Stimulated activated CD8-positive, alpha-beta memory T cell treated with anti-CD3 and anti-CD28 coated beads, Interleukin-2, amount 100 ng/mL, for 1 hour (primary cell): ENCODE measurements around the gene FYN.

Experiments
- DNase-seq, 2 donors: peaks; one replicate each; pipeline ENCODE4 v3.0.0-alpha.2; 2020; ENCODE audit warnings: low read depth in 2 of 2

Gene FYN

DNA sequence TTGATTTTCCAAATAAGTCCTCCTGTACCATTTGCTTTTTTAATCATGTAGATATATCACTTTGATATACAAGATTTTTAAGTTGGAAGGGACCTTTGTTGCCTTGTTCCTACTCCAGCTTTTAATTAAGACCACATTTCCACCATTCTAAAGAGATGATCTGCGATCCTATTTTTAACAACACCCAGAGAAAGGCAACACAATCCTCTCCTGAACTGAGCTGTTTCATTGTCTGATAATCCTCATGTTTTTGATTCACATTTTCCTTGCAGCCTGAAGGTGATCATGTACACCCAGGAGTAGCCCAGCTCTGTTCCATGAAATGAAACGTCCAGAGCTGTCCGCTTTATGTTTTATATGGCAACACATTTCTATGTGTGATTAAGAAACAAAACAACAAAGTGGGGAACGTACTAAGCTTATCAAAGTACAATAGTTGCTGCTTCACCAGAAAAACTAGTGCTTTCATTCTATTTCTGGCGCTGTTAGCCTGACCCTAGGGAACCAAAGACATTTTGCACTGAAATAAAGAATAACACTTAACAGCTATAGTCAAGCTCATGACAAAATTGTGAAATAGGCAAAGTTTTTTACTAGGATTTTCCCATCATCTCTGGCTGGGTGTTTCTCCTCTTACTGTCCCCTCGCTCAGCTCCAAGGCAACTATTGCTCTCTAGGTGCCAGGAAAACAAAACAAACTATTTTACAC is 245.0 kb downstream of the FYN start:
- no peak for DNase-seq

DNA sequence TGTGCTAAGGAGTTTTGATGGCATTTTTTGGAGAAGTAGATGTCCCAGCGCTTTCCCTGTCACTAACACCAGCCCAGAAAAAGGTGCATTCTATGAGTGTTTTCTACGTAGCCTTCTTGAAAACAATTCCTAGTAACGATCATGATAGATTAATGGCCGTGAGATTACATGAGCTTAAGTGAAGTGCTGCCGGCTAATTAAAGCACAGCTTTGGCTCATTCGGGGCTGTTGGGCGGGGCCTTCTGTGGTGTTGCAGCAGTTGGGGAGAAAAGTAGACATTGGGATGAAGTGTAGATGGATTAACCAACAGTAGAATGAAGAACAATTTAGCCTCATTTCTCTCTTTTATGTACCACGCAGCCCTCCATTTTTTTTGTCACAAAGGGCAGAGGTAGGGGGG is 246.8 kb downstream of the FYN start:
- DNase-seq = no peak

DNA sequence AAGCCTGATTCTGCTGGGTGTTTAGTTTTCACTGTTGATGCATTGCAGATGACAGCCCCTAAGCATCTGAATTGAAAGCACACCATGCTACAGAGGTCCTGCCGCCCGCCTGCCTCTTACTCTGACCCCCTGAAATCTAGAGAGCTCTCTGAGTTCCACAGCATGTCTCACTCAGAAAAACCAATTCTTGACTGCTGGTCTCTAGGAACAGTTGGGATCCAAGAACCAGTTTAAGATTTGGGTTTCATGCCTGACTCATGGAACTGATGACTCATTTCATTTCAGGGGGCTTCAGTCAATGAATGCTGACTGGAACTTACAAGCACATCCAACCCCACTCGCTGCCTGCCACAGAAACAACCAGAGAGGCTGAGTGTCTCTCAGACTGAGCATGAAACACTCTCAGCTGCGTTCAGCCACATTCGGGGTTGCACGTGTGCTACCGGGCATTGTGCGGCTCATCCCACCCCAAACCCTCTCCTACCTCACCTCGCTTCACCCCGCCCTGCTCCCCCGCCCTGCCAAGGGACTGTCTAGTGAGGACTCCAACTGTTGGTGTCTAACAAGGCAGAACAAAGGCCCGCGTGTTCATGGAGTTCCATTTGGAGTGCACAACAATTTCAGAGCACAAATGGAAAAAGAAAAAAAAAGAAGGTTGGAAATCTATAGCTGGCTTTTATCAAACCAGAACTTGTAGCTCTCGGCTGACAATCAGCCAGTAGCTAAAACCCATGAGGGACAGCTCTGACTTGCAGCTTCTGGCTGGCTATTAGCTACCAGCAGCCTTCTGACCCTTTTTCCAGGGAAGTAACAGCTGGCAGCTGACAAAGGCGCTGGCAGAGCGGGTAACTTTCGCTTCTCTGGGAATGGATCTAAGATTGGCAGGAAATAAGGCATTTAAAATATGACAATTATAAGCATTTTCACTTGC is 247.5 kb downstream of the FYN start:
- DNase-seq = no peak

DNA sequence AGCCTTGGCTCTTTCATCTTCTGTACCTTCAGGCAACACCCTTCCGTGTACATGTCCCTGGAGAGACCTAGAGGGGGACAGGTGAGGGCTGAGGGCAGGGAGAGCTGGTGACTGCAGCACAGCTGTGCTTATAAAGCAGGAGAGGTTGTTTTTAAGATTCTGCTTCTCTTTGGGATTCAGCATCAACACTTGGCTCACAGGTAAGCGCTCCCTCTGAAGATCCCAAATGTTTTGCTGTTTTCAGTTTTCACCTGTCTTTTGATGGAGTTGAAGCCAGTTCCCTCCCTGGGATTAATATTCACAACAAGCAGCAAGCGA is 248.2 kb downstream of the FYN start:
- no peak for DNase-seq

DNA sequence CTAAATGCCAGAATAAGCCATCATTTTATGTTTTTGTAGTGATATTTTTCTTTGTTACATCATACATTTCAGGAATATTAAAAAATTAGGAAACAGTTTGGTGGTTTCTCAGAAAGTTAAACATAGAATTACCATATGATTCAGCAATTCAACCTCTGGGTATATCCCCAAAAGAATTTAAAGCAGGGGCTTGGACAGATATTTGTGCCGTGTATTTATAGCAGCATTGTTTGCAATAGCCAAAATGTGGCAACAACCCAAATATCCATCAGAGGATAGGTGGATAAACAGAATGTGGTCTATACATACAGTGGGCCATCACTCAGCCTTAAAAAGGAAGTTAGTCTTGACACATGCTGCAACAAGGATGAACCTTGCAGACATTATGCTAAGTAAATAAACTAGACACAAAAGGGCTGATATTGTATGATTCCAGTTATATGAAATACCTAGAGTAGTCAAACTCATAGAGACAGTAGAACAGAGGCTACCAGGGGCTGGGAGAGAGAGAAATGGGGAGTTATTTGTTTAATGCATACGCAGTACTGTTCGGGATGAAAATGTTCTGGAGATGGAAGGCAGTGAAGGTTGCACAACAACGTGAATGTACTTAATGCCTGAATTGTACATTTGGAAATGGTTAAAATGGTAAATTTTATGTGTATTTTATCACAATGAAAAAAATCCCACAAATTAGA is 248.7 kb downstream of the FYN start:
- DNase-seq = no peak

DNA sequence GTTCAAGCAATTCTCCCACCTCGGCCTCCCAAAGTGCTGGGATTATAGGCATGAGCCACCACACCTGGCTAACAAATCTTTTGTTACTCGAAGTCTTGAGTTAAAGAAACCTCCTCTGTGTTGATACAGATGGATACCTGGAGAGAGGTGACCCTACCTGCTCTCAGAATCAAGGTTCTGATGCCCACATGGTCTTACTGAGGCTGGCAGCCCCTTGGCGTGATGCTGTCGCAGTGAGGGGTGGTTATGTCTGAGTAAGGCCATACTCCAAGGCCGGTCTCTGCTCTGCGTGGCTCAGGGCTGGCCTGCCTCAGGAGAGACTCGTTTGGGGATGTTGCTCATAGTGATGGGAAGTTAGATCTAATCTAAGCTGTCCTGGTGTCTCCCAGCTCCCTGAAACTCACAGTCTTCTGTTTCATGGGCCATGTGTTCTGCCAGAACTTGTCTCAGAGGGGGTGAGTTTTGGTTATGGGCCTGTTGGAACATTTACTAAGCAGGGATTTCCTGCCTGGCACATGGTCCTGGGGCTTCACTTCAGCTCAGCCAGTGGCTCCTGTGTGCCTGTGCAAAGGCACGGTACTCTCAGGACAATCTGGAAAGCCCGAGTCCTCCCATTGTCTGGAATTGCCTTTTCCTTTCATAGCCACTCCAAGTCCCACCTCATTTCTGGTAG is 250.1 kb downstream of the FYN start:
- DNase-seq = no peak

DNA sequence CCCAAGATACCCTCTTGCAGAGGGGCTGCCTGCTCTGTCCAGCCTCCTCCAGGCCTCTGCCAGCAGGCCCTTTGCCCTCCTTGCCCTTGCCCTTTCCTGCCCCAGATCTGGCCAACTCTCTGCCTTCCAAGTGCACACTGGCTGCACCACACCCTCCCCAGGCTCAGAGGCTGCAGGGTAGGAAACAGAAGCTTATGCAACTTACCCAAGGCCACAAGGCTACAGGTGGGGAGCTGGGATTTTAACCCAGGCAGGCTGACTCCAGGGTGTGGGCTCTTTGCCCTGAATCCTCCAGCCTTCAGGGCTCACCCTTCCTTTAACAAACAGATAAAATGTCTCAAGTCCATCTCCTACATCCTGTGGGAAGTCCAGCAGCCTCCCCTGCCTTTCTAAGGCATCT is 253.1 kb downstream of the FYN start:
- DNase-seq = no peak

DNA sequence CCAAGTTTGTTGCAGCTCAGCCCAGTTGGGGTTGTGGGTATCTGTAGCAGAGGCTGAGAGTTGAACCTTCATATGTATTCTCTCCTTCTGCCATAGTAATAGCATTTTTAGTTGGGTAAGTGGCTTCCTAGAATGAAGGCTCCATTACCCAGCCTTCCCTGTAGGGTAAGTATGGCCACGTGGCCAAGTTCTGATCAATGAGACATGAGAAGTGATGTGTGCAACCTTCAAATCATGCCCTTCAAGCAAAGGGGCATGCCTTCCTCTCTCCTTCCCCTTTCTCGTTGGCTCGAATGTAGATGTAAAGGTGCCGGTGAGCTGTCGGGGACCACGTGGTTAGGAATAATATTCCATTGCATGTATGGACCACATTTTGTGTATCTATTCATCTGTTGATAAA is 254.8 kb downstream of the FYN start:
- no peak for DNase-seq

DNA sequence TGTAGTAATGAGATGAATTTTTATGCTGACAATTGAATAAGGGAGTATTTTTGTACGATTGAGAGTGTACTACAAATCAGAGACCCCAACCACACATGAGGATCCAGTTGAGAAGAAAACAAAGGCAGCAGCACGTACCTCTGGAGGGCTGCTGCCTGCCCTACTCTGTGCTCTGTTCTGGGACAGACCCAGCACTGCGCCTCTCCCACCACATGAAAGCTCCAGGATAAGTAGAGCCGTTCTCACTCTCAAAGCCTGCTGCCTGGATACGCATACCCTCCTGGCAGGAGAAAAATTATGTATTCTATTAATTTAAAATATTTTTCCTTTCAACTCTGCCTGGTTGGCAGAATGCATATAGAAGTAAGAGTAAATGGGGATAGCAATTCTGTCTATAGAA is 256.1 kb downstream of the FYN start:
- no peak for DNase-seq

DNA sequence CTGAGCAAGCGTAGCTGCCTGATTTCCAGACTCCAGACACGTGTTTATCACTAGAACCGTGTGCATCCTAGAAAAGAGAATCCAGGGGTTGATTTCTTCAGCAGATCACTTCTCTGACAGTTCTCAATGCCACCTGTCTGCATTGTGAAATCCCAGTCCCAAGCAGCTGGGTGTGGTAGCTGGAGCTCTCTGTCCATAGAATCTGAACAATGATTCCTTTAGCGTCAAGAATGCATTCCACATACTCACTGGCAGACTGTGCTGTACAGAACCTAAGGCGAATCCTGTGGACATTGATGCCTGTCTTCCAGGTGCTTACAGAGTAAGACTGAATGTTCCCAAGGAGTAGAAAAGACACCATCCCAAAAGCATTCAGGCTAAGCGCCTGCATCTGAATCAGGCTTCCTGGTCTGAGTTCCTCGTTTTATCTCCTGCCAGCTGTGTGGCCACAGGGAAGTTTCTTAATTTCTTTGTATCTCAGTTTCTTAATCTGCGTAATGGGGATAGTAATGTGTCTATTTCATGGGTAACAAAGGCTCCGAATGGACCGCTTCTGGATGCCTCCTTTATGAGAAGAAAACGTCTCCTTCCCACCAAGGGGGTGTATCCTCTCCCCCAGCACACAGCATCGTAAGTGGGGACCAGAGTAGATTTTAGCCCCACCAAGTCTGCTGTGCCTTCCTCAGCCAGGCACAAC is 257.2 kb downstream of the FYN start:
- DNase-seq = no peak

DNA sequence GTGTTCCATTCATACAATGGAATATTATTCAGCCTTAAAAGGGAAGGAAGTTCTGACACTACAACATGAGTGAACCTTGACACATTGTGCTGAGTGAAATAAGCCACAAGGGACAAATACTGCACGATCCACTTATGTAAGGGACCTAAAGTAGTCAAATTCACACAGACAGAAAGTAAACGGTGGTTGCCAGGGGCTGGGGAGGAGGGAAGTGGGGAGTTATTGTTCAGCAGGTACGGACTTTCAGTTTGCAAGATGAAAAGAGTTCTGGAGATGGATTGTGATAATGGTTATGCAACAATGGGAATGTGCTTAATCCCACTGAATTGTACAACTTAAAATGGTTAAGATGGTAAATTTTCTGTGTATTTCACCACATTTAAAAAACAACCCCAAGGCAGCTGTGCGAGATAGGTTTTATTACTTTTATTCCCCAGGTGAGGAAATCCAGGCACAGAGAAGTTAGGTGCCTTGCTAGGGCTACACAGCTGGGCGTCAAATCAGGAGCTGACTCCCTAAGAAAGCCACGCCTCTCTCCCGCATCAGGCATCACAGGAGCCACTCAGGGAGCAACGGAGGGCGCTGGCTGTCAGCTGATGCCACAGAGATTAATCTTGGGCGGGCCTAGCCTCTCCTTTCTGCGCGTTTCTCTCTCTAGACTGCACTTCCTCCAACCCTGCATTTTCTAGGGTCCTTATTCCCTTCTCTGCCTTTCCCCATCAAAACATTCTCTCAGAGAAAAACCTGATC is 258.2 kb downstream of the FYN start:
- no peak for DNase-seq

DNA sequence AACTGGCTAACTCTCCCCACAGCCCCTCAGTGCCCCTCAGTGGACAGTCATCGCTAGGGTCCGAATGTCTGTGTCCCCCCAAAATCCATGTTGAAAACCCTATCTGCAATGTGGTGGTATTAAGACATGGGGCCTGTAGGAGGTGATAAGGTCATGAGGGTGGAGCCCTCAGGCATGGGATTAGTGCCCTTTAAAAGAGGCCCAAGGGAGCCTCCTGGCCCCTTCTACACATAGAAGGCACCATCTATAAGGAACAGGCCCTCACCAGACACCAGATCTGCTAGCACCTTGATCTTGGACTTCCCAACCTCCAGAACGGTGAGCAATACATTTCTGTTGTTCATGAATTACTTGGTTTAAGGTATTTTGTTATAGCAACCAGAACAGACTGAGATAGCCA is 260.9 kb downstream of the FYN start:
- no peak for DNase-seq

DNA sequence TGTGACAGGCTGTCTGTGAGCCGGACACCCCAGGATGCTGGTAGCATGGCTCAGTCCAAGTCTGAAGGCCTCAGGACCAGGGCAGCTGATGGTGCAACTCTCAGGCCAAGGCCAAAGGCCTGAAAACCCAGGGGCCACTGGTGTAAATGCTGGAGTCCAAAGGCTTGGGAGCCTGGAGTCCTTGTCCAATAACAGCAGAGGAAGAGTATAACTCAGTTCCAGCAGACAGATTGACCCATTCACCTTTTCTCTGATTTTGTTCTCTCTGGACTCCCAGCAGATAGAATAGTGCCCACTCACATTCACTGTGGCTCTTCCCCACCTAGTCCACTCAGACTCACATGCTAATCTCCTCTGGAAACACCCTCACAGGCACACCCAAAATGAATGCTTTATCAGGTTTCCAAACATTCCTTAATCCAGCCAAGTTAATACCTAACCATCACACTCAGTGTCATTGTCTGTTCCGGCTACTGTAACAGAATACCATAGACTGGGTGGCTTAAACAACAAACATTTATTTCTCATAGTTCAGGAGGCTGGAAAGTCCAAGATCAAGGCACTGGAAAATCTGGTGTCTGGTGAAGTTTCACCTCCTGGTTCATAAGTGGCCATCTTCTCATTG is 262.6 kb downstream of the FYN start:
- no peak for DNase-seq
